ENCODE results near the gene LDLRAP1.

LDLRAP1 gene

DNA sequence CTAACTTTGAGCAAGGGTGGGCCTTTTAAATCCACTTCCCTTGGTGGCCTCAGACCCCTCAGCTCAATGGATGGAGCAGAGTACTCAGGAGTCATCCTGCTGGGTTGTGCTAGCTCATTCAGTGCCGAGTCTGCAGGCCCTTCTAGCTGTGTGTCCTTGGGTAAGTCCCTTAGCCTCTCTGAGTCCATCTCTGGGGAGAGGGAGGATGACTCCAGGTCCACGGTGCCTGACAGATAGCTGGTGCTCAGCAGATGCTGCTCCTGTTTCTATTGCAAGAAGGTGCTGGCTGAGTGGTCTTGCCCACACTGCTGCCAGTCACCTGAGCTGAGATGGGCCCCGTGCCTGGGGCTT is 11.0 kb downstream of the LDLRAP1 start:
- no peaks in the 10 kb centered on the region for H3K9me3 ChIP-seq (ENCODE audit: insufficient read depth, low read depth, low read length)
- no peak overlapping the region for H3K4me2 ChIP-seq (ENCODE audit: low read depth, low read length, poor library complexity, severe bottlenecking)
- H3F3A ChIP-seq (ENCODE audit: low read depth): no peaks in the 10 kb centered on the region
- no peaks in the 10 kb centered on the region for H3K27me3 ChIP-seq (ENCODE audit: insufficient read depth, low read length, poor library complexity, severe bottlenecking)
- H3K4me3 ChIP-seq (ENCODE audit: low read length, poor library complexity, severe bottlenecking): no peak overlapping the region
- peaks cover 18% of the 10 kb centered on the region for H3K4me1 ChIP-seq (ENCODE audit: insufficient read depth, low read length, poor library complexity, severe bottlenecking)
- TF ChIP-seq, protein P1, sequence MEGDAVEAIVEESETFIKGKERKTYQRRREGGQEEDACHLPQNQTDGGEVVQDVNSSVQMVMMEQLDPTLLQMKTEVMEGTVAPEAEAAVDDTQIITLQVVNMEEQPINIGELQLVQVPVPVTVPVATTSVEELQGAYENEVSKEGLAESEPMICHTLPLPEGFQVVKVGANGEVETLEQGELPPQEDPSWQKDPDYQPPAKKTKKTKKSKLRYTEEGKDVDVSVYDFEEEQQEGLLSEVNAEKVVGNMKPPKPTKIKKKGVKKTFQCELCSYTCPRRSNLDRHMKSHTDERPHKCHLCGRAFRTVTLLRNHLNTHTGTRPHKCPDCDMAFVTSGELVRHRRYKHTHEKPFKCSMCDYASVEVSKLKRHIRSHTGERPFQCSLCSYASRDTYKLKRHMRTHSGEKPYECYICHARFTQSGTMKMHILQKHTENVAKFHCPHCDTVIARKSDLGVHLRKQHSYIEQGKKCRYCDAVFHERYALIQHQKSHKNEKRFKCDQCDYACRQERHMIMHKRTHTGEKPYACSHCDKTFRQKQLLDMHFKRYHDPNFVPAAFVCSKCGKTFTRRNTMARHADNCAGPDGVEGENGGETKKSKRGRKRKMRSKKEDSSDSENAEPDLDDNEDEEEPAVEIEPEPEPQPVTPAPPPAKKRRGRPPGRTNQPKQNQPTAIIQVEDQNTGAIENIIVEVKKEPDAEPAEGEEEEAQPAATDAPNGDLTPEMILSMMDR (conservative IDR thresholded peaks at IDR 0.05; ENCODE audit: low read length): no peak
- no peak for TF ChIP-seq EZH2phosphoT487 (IDR thresholded peaks at IDR 0.05; ENCODE audit: borderline replicate concordance)
- H3K9me2 ChIP-seq (replicated peaks; ENCODE audit: low read depth, low read length): no peaks in the 10 kb centered on the region
- no peaks in the 10 kb centered on the region for H4K20me1 ChIP-seq (ENCODE audit: insufficient read depth, low read length, poor library complexity, severe bottlenecking)
- H3K79me2 ChIP-seq (ENCODE audit: insufficient read depth, low read length): no peaks in the 10 kb centered on the region
- no peaks in the 10 kb centered on the region for H3K36me3 ChIP-seq (ENCODE audit: insufficient read depth, low read length)
- no peak overlapping the region for H2AFZ ChIP-seq (ENCODE audit: low read length)
- no peak overlapping the region for H3K9ac ChIP-seq (ENCODE audit: low read depth, low read length, poor library complexity, severe bottlenecking)

DNA sequence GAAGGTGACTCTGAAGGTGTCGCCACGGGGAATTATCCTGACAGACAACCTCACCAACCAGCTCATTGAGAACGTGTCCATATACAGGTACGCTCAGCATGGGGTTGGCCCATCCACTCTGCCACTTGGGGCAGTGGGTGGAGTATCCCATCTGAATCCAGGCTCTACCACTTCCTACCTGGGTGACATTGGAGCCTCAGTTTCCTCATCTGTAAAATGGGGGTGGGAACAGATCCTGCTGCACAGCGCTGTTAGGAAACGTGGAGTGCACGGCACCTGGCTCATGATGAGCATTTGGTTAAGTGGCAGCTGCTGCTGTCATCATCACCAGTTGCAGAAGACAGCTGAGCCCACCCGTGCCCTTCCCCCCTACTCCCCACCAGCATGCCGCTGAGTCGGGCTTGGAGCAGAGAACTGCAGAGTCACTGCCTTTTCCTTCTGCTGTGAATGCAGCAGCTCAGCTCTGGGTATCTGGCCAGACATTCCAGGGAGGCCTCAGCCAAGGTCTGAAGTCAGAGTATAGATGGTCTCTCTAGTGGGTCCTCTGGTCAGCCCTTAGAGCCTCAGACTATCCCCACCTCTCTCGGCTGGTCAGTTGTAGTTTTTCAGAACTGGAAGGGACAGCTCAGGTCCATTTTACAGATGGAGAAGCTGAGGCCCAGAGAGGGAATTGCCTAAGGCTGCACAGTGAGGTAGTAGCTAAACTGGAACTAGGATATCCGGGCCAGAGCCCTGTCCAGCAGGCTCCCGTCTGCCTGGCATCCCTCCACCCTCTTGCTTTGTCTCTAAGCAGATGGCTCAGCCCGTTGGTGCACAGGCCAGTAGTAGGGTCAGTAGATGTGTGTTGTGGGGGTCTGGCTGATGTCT is 11.7 kb downstream of the LDLRAP1 start:
- no peak overlapping the region for H3K9ac ChIP-seq (ENCODE audit: low read depth, low read length, poor library complexity, severe bottlenecking)
- TF ChIP-seq, protein P1 (conservative IDR thresholded peaks at IDR 0.05; ENCODE audit: low read length): no peak
- TF ChIP-seq EZH2phosphoT487 (IDR thresholded peaks at IDR 0.05; ENCODE audit: borderline replicate concordance): no peak
- H3K4me2 ChIP-seq (ENCODE audit: low read depth, low read length, poor library complexity, severe bottlenecking): no peak overlapping the region

DNA sequence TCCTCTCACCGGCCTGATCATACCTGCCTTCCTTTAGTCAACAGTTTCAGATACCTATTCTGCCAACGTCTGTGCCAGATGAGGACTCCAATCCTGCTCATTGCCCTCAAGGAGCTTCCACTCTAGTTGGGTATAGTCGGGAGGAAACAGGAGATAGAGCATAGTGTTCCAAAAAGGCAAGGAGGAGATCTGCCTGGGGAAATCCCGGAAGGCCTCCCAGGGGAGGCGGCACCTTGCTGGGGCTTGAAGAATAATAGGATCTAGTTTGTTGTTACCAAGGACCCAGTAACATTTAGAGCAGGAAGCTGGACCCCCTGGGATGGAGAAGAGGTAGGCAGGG is 12.3 kb downstream of the LDLRAP1 start:
- Histone ChIP-seq H3K27me3 (ENCODE audit: insufficient read depth, low read length, poor library complexity, severe bottlenecking) (no peaks in the 10 kb centered on the region), H2AFZ (ENCODE audit: low read length) (no peak overlapping the region), H3K9me3 (ENCODE audit: insufficient read depth, low read depth, low read length) (no peaks in the 10 kb centered on the region), H3K79me2 (ENCODE audit: insufficient read depth, low read length) (no peaks in the 10 kb centered on the region), H3K4me3 (ENCODE audit: low read length, poor library complexity, severe bottlenecking) (no peak overlapping the region), H3K36me3 (ENCODE audit: insufficient read depth, low read length) (no peaks in the 10 kb centered on the region), H3K4me1 (ENCODE audit: insufficient read depth, low read length, poor library complexity, severe bottlenecking) (peaks cover 8% of the 10 kb centered on the region), H3K9me2 (replicated peaks; ENCODE audit: low read depth, low read length) (no peaks in the 10 kb centered on the region), H3F3A (ENCODE audit: low read depth) (no peaks in the 10 kb centered on the region), H4K20me1 (ENCODE audit: insufficient read depth, low read length, poor library complexity, severe bottlenecking) (no peaks in the 10 kb centered on the region), H3K4me2 (ENCODE audit: low read depth, low read length, poor library complexity, severe bottlenecking) (no peak overlapping the region), H3K9ac (ENCODE audit: low read depth, low read length, poor library complexity, severe bottlenecking) (no peak overlapping the region)
- no peak for TF ChIP-seq EZH2phosphoT487 (IDR thresholded peaks at IDR 0.05; ENCODE audit: borderline replicate concordance)
- TF ChIP-seq, protein P1 (conservative IDR thresholded peaks at IDR 0.05; ENCODE audit: low read length): no peak

More for the DNA sequence above, 11.7 kb downstream of the LDLRAP1 start:
- no peaks in the 10 kb centered on the region for H3K36me3 ChIP-seq (ENCODE audit: insufficient read depth, low read length)
- H3K4me1 ChIP-seq (ENCODE audit: insufficient read depth, low read length, poor library complexity, severe bottlenecking): peaks cover 10% of the 10 kb centered on the region
- no peaks in the 10 kb centered on the region for H4K20me1 ChIP-seq (ENCODE audit: insufficient read depth, low read length, poor library complexity, severe bottlenecking)
- H3K9me2 ChIP-seq (replicated peaks; ENCODE audit: low read depth, low read length): no peaks in the 10 kb centered on the region
- H3K27me3 ChIP-seq (ENCODE audit: insufficient read depth, low read length, poor library complexity, severe bottlenecking): no peaks in the 10 kb centered on the region
- no peaks in the 10 kb centered on the region for H3K9me3 ChIP-seq (ENCODE audit: insufficient read depth, low read depth, low read length)
- H3K79me2 ChIP-seq (ENCODE audit: insufficient read depth, low read length): no peaks in the 10 kb centered on the region
- H2AFZ ChIP-seq (ENCODE audit: low read length): no peak overlapping the region
- H3F3A ChIP-seq (ENCODE audit: low read depth): no peaks in the 10 kb centered on the region
- no peak overlapping the region for H3K4me3 ChIP-seq (ENCODE audit: low read length, poor library complexity, severe bottlenecking)
